ENCODE measurements around the gene DMD. TPM values are rescaled to one million over a fixed set of nuclear protein-coding genes. Genes with fewer than 3 reads are reported as not detected.

The DMD gene
- total RNA-seq, 1 donor from 2014 or later, result 143 TPM

DNA sequence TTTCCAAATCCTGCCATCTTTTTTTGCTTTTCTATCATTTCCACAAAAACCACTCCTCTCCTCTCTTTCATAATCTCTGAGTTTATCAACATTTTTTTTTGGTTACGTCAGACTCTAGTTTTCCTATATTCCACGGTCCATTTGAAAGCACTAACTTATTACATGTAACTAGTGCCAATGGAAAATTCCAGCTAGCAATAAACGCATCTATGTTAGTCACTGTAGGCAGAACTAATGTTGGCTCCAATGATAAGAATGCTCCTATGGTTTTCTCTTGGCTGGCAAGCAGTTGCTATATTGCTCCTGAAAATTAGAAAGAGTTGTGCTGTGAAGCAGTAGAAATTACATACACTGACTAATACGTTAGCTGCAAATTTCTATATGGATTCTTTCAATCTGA is 1504.9 kb downstream of the DMD start:
- intact Hi-C loops (cut with micrococcal nuclease), result no loop called here
- no peaks in the 10 kb centered on the region for H3K27me3 ChIP-seq (ENCODE audit: low read depth)
- TF ChIP-seq, protein P1, sequence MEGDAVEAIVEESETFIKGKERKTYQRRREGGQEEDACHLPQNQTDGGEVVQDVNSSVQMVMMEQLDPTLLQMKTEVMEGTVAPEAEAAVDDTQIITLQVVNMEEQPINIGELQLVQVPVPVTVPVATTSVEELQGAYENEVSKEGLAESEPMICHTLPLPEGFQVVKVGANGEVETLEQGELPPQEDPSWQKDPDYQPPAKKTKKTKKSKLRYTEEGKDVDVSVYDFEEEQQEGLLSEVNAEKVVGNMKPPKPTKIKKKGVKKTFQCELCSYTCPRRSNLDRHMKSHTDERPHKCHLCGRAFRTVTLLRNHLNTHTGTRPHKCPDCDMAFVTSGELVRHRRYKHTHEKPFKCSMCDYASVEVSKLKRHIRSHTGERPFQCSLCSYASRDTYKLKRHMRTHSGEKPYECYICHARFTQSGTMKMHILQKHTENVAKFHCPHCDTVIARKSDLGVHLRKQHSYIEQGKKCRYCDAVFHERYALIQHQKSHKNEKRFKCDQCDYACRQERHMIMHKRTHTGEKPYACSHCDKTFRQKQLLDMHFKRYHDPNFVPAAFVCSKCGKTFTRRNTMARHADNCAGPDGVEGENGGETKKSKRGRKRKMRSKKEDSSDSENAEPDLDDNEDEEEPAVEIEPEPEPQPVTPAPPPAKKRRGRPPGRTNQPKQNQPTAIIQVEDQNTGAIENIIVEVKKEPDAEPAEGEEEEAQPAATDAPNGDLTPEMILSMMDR (IDR thresholded peaks at IDR 0.05; ENCODE audit: borderline replicate concordance), result no peak
- no peaks in the 10 kb centered on the region for H3K9me3 ChIP-seq (replicated peaks)
- no peak overlapping the region for H3K4me3 ChIP-seq
- no peak for DNase-seq
- H3K27ac ChIP-seq (replicated peaks), result no peak overlapping the region
- peaks cover 14% of the 10 kb centered on the region for H3K4me1 ChIP-seq
- H3K36me3 ChIP-seq, result no peaks in the 10 kb centered on the region

DNA sequence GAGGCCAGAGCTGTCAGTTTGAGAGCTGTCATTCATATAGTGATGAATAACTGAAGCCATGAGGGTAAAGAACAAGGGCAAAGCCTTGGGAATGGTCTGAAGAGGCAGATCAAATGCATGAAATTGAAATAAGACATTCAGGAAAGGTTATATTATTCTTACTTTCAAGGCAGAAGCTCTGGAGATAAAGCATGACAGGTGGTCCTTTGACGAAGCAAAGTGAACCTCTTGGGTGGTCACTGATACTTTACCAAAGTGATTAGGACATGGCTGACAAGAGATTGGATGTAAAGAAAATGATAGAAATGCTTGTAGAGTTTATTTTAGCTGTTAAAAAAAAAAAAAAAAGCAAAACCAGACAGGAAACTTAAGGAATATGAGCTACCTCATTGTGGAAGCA is 1505.5 kb downstream of the DMD start:
- H3K36me3 ChIP-seq, result no peaks in the 10 kb centered on the region
- intact Hi-C loops (cut with micrococcal nuclease), result no loop called here
- H3K4me1 ChIP-seq, result peaks cover 14% of the 10 kb centered on the region
- no peak for DNase-seq
- no peaks in the 10 kb centered on the region for H3K9me3 ChIP-seq (replicated peaks)
- H3K27me3 ChIP-seq (ENCODE audit: low read depth), result no peaks in the 10 kb centered on the region
- TF ChIP-seq, protein P1 (IDR thresholded peaks at IDR 0.05; ENCODE audit: borderline replicate concordance), result no peak
- H3K27ac ChIP-seq (replicated peaks), result no peak overlapping the region
- no peak overlapping the region for H3K4me3 ChIP-seq

DNA sequence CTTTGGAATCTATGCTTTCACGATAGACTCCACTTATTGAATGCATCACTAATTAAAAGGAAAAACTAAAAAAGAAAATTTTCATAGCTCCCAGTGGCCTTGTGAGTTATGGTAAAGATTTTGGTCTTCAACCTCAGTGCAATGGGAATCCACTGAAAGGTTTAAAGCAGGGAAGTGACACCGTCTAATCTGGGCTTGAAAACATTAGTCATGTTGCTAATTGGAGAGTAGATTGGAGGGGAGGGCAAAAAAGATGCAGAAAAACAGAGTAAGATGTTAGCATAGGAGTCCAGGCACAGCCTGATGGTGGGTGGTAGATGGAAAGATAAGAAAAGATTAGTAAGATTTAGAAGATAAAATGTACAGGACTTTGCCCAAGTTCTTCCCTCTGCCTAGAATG is 1506.4 kb downstream of the DMD start:
- Histone ChIP-seq H3K9me3 (replicated peaks) (no peaks in the 10 kb centered on the region), H3K4me3 (no peak overlapping the region), H3K27ac (replicated peaks) (no peak overlapping the region), H3K36me3 (no peaks in the 10 kb centered on the region), H3K4me1 (peaks cover 14% of the 10 kb centered on the region), H3K27me3 (ENCODE audit: low read depth) (no peaks in the 10 kb centered on the region)
- intact Hi-C loops (cut with micrococcal nuclease), result no loop called here
- TF ChIP-seq, protein P1 (IDR thresholded peaks at IDR 0.05; ENCODE audit: borderline replicate concordance), result no peak
- DNase-seq, result no peak

DNA sequence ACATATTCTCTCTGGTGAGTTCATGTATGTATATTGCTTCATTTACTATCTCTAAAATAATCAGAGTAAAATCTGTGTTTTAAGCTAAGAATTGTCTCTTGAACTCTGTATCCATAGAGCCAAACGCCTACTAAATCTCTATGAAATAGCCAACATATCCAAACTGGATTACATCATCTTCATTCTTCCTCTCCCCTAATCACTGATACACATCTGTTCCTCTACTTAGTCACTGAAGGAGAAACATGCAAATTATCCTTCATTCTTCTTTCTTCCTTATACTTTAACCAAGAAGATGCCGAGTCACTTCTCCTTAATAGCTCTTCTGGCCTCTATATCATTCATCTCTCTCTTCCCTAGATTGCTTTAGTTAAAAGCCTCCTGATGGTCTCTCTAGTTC is 1509.1 kb downstream of the DMD start:
- Histone ChIP-seq H3K4me1 (peaks cover 3% of the 10 kb centered on the region), H3K9me3 (replicated peaks) (no peaks in the 10 kb centered on the region), H3K36me3 (no peaks in the 10 kb centered on the region), H3K27me3 (ENCODE audit: low read depth) (no peaks in the 10 kb centered on the region), H3K27ac (replicated peaks) (no peak overlapping the region), H3K4me3 (no peak overlapping the region)
- no peak for DNase-seq
- TF ChIP-seq, protein P1 (IDR thresholded peaks at IDR 0.05; ENCODE audit: borderline replicate concordance), result no peak
- intact Hi-C loops (cut with micrococcal nuclease), result no loop called here

GRCh38 chrX:31697294-31697916 is 1513.9 kb downstream of the DMD start:
- Histone ChIP-seq H3K9me3 (replicated peaks) (no peaks in the 10 kb centered on the region), H3K4me3 (no peak overlapping the region), H3K4me1 (no peaks in the 10 kb centered on the region), H3K27me3 (ENCODE audit: low read depth) (no peaks in the 10 kb centered on the region), H3K27ac (replicated peaks) (no peak overlapping the region), H3K36me3 (no peaks in the 10 kb centered on the region)
- no peak for DNase-seq
- TF ChIP-seq, protein P1 (IDR thresholded peaks at IDR 0.05; ENCODE audit: borderline replicate concordance), result no peak
- intact Hi-C loops (cut with micrococcal nuclease), result no loop called here
